Measurements from ENCODE around the gene NCAPG.

DNA sequence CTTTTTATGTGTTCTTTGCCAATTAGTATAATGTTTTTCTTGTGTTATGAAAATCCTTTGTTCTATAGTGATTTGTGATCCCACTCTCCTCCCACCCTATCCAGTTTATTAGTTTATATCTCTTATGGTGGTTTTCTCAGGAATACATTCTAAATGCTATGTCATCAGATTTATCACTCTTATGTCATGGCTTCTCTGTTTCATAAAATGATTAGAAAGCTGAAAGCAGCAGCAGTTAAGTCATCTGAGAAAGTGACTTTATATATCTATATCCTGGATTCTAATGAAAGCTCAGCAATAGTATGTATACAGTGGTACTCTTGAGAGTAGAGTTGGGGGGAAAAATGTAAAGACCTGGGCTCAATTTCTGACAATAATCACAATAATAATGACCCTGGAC is 41.2 kb downstream of the NCAPG start:
- TF ChIP-seq POLR2AphosphoS5 (IDR thresholded peaks at IDR 0.05; ENCODE audit: borderline replicate concordance, low read depth, low read length) = no peak
- no peak for TF ChIP-seq EZH2 (IDR thresholded peaks at IDR 0.05)

All from SK-N-MC (cell line).